BJ (cell line): ENCODE measurements around the gene FHAD1. TPM values are rescaled to one million over a fixed set of nuclear protein-coding genes. Genes with fewer than 3 reads are reported as not detected.

Source experiments
- CTCF ChIA-PET: fragments of 350-600 bp; formaldehyde crosslinking; extraction: SDS; loops from one replicate; lab custom pipeline; 2021; ENCODE audit warnings: antibody characterized with exemption, inconsistent platforms; lab: Yijun Ruan, JAX
- POLR2A ChIA-PET: fragments of 300-600 bp; sonication (Branson Sonifier 250); formaldehyde crosslinking; extraction: SDS; loops from one replicate; lab custom pipeline; 2021; ENCODE audit warnings: antibody characterized with exemption; lab: Charles Lee
- DNase-seq: peaks from one replicate; pipeline ENCODE4 v3.0.0-alpha.2; 2011; ENCODE audit warnings: low read depth
- H3K27me3 ChIP-seq: 2 replicates; pipeline ENCODE4 v1.6.0; 2011; ENCODE audit warnings: low read length; ENCODE audit not compliant: control insufficient read depth, insufficient read depth
- H3K36me3 ChIP-seq: 2 replicates; pipeline ENCODE4 v1.5.1; 2011; ENCODE audit warnings: low read length; ENCODE audit not compliant: control insufficient read depth, insufficient read depth
- H3K4me3 ChIP-seq: 2 replicates; pipeline ENCODE4 v1.5.1; 2011; ENCODE audit warnings: low read depth, mild to moderate bottlenecking, control low read depth, low read length
- CTCF ChIP-seq: IDR thresholded peaks from 2 replicates; pipeline ENCODE4 v1.5.1; 2011; ENCODE audit warnings: low read depth, mild to moderate bottlenecking, control low read depth, inconsistent platforms, low read length, moderate library complexity; ENCODE audit not compliant: insufficient read depth
- polyA plus RNA-seq: library from polyadenylated mRNA; depleted of rRNA; stranded (reverse); fragments of >200 nt; gene quantifications from 2 replicates; pipeline ENCODE4 v1.2.3, GENCODE V29; 2011

Gene FHAD1
- polyA plus RNA-seq, 1 experiment = not detected

- Histone ChIP-seq H3K4me3 (no peak overlapping the region), H3K36me3 (no peaks in the 10 kb centered on the region), H3K27me3 (peaks cover 1% of the 10 kb centered on the region)
- ChIA-PET POLR2A (no interaction called here), CTCF (interaction anchor here (1.0 kb wide), 1 partner anchor 45 kb away, joined by 3 read pairs; no protein-coding TSS in a partner anchor)
- TF ChIP-seq CTCF = no peak
- DNase-seq = no peak
Measured at GRCh38 chr1:15201849-15202551, 45.0 kb upstream of the FHAD1 start.

- TF ChIP-seq CTCF = no peak
- Histone ChIP-seq H3K27me3 (peaks cover 4% of the 10 kb centered on the region), H3K4me3 (no peak overlapping the region), H3K36me3 (no peaks in the 10 kb centered on the region)
- POLR2A ChIA-PET = no interaction called here
- DNase-seq = no peak
- CTCF ChIA-PET = interaction anchor here (0.6 kb wide), 1 partner anchor 68 kb away, joined by 3 read pairs; no protein-coding TSS in a partner anchor
Measured at GRCh38 chr1:15204931-15205330, 42.1 kb upstream of the FHAD1 start.

DNA sequence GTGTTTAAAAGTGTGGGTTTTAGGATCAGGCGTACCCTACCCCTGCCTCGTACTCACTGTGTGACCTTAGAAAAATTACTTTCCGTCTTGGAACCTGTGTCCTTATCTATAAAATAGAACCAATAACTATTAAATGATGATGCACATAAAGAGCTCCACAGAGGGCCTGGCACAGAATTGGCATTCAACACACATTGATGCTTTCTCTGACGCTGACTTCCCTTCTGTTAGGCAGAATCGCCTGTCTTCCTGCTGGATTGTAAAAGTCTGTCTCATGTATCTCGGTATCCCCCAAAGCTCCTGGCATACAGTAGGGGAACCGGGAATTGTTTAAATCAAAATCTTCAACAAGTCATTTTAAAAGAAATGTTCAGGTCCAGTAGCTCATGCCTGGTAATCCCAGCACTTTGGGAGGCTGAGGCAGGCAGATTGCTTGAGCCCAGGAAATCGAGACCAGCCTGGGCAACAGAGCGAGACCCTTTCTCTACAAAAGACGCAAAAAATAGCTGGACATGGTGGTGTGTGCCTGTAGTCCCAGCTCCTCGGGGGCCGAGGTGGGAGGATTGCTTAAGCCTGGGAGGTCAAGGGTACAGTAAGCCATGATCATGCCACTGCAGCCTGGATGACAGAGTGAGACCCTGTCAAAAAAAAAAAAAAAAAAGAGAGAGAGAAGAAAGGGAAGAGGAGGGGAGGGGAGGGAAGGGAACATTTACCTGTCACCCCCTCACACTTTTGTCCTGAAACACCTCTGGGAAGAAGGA lies 41.3 kb upstream of the FHAD1 start:
- CTCF ChIA-PET = interaction anchor here (0.6 kb wide), 1 partner anchor 68 kb away, joined by 3 read pairs; no protein-coding TSS in a partner anchor

DNA sequence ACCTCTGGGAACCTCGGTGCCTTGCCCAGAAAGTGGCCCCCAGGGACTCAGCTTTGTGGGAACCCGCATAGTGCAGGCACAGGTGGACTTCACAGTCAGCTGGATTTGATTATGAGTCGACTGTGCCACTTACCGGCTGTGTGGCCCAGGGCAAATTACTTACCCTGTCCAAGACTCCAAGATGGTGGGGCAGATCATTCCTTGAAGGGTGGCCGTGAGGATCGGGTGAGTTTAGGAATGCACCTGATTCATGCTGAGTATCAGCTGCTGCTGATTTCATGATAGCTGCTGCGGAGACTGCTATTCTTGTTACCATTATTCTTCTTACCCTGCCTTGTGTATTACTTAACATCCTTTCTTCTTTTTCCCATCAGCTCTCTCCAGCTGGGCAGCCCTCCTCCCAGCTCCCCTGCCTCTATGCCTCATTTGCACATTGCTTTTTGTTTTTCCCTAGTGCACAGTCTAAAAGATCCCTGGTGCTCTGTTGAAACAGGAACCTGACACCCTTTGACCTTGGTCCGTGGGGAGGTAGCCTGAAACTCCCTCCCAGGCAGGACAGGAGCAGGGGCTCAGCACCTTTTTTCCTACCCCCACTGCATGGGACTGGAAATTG lies 40.5 kb upstream of the FHAD1 start:
- Histone ChIP-seq H3K27me3 (peaks cover 4% of the 10 kb centered on the region), H3K36me3 (no peaks in the 10 kb centered on the region), H3K4me3 (no peak overlapping the region)
- POLR2A ChIA-PET = no interaction called here
- no peak for DNase-seq
- CTCF ChIA-PET = no interaction called here
- TF ChIP-seq CTCF = no peak

More for the DNA sequence above, 41.3 kb upstream of the FHAD1 start:
- no peak for TF ChIP-seq CTCF
- POLR2A ChIA-PET = no interaction called here
- Histone ChIP-seq H3K27me3 (peaks cover 4% of the 10 kb centered on the region), H3K36me3 (no peaks in the 10 kb centered on the region), H3K4me3 (no peak overlapping the region)
- no peak for DNase-seq
